ENCODE results near the gene RPL29. TPM values are rescaled to one million over a fixed set of nuclear protein-coding genes. Genes with fewer than 3 reads are reported as not detected.
A peak's percentile ranks its signal among the peaks of the same experiment; 100 is the strongest.

Gene RPL29
- total RNA-seq, 1 donor from 2014 or later, result 765 TPM

DNA sequence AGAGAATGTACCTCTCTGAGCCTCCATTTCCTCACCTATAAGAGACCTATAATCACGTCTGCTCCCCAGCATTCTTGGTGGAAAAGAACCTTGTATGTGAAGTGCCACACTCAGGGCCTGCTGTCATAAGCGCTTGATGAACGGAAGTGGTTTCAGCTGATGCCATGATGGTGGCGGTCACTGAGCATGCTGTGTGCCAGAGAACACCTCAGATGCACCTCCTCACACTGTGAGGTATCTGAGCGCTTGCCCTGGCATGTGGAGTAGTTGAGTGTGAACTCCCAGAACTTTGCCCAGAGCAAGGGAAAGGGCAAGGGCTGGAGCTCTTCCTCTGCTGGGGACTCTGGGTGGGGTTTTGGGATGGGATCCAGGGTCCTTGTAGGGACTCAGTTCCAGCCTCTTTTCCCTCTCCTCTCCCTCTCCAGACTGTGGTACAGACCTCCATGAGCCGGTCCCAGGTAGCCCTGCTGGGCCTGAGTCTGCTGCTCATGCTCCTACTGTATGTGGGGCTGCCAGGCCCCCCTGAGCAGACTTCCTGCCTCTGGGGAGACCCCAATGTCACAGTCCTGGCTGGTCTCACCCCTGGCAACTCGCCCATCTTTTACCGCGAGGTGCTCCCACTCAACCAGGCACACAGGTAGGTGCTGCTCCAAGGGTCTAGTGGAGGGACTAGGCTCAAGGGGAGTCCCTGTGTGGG lies 18.1 kb downstream of the RPL29 start:
- H3K27ac ChIP-seq, result no peak overlapping the region
- peaks cover 38% of the 10 kb centered on the region for H3K4me1 ChIP-seq
- intact Hi-C loops (cut with DNase I), result no loop called here

DNA sequence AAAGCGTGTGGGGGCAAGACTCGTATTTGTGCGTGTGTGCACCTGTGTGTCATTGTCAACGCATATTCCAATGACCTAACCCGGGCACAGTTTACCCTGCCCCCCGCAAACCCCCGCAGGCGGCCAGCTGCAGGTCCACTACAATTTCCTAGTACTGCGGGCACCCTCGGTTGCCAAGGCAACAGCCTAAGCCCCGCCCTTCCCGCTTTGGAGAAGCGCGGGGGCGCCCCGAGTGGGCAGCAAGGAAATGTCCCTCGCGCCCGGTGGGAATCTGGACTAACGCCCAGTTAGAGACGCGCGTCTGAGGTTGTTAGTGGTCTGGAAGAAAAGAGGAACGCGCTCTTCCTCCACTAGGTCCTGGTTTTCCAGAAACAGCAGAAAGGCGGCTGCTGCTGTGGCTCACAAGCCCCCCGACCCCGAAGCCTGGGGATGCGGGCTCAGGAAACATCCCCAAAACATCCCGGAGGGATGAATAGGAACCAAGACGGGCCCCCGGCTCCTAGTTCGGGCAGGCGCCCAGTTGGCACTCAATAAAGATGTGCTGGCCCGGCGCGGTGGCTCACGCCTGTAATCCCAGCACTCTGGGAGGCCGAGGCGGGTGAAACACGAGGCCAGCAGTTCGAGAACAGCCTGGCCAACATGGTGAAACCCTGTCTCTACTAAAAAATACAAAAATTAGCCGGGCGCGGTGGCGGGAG lies 19.7 kb downstream of the RPL29 start:
- intact Hi-C loops (cut with DNase I), result no loop called here
- TF ChIP-seq, protein P1, sequence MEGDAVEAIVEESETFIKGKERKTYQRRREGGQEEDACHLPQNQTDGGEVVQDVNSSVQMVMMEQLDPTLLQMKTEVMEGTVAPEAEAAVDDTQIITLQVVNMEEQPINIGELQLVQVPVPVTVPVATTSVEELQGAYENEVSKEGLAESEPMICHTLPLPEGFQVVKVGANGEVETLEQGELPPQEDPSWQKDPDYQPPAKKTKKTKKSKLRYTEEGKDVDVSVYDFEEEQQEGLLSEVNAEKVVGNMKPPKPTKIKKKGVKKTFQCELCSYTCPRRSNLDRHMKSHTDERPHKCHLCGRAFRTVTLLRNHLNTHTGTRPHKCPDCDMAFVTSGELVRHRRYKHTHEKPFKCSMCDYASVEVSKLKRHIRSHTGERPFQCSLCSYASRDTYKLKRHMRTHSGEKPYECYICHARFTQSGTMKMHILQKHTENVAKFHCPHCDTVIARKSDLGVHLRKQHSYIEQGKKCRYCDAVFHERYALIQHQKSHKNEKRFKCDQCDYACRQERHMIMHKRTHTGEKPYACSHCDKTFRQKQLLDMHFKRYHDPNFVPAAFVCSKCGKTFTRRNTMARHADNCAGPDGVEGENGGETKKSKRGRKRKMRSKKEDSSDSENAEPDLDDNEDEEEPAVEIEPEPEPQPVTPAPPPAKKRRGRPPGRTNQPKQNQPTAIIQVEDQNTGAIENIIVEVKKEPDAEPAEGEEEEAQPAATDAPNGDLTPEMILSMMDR (IDR thresholded peaks at IDR 0.05), result peak; percentile 20
- peak; percentile 8 to 13 for ATAC-seq
- Histone ChIP-seq H3K36me3 (no peaks in the 10 kb centered on the region), H3K9me3 (no peaks in the 10 kb centered on the region), H3K4me3 (peak overlapping the region; percentile 88), H3K4me1 (peaks cover 39% of the 10 kb centered on the region), H3K27ac (peak overlapping the region; percentile 97), H3K27me3 (ENCODE audit: low read depth) (no peaks in the 10 kb centered on the region)
- DNase-seq, result peak; percentile 87

More for the DNA sequence above, 18.1 kb downstream of the RPL29 start:
- no peaks in the 10 kb centered on the region for H3K36me3 ChIP-seq
- TF ChIP-seq, protein P1 (IDR thresholded peaks at IDR 0.05), result no peak
- no peak overlapping the region for H3K4me3 ChIP-seq
- no peak for DNase-seq
- ATAC-seq, result no peak
- no peaks in the 10 kb centered on the region for H3K27me3 ChIP-seq (ENCODE audit: low read depth)
- H3K9me3 ChIP-seq, result no peaks in the 10 kb centered on the region

DNA sequence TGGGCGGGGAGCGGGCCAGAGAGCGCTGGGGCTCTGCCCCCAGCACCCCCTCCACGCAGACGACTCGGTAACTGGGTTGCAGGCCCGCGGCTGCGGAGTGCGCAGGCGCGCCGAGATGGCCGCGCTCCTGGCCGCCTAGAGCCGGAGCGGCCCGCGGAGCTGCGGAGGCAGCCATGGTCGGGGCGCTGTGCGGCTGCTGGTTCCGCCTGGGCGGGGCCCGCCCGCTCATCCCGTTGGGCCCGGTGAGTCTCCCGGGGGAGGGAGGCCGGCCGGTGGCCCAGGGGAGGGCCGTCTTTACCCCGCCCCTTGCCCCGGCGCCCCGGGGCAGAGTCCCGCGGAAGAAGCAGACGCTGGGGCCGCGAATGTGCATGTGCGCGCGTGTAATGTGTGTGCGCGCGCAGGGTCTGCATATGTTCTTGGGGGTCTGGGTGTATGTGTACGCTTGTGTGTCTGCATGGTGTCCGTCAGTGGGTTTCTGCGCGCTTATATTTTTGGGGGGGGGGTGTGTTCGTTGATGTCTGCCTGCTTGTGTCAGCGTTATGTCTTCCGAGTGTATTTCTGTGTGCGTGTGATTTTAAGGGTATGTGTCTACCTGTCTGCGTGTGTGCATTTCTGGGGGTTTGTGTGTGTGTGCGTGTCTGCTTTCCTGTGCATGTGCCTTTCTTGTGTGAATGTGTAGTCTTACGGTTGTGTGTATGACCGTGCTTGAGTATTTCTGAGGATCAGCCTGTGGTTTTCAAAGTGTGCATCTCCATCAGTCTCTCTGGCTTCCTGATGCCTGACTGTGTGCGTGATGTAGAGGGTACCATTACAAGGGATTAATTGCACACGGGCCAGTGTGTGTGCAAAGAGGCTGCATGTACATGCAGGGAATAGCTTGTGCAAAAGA lies 20.5 kb downstream of the RPL29 start, which contains the start of gene ABHD14A:
Gene ABHD14A, plus strand, starts transcription at position 102 of the 889 bp plus-strand sequence. Its CDS starts 72 bp downstream, at position 174.
- ATAC-seq, result peak; percentile 86 to 88
- intact Hi-C loops (cut with DNase I), result no loop called here
- Histone ChIP-seq H3K4me1 (peaks cover 39% of the 10 kb centered on the region), H3K4me3 (peak within 1 kb of the TSS; percentile 88), H3K27ac (peak within 1 kb of the TSS; percentile 97), H3K36me3 (no peaks in the 10 kb centered on the region), H3K27me3 (ENCODE audit: low read depth) (no peaks in the 10 kb centered on the region), H3K9me3 (no peaks in the 10 kb centered on the region)
- DNase-seq, result peak; percentile 83
- TF ChIP-seq, protein P1 (IDR thresholded peaks at IDR 0.05), result no peak

DNA sequence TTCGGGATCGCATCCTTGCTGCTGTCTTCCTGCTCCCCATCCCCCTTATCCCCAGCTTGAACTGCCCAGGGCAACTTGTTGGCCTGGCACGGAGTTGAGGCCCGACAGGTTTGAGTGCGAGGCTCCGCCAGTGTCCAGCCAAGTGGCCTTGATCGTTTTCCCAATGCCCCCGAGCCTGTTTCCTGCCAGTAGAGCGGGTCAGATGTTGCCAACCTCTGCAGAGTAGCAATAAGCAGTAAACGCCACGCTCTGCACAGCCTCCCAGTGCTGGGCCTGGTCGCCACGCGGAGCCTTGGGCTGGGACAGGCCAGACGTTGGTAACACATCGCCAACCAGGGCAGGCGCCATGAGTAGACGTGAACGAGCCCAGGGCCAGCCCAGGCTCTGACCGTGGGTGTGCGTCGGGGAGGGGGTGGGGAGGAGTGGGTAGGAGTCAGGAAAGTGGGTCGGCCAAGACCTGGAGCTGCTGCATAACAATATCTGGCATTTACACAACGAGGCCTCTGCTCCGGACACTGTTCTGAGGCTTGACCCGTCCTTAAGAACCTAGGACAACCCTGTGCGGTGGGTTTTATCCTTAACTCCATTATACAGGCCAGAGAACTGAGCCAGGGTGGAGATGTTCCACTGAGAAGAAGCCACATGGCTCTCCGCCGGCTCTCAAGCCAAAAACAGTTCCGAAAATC lies 21.3 kb downstream of the RPL29 start:
- H3K27ac ChIP-seq, result peak overlapping the region; percentile 97

More for the DNA sequence above, 21.3 kb downstream of the RPL29 start:
- intact Hi-C loops (cut with DNase I), result no loop called here
- ATAC-seq, result peak; percentile 20 to 36
- Histone ChIP-seq H3K4me3 (peak overlapping the region; percentile 88), H3K4me1 (peaks cover 39% of the 10 kb centered on the region), H3K36me3 (no peaks in the 10 kb centered on the region), H3K27me3 (ENCODE audit: low read depth) (no peaks in the 10 kb centered on the region), H3K9me3 (no peaks in the 10 kb centered on the region)
- peak; percentile 69 for DNase-seq
- TF ChIP-seq, protein P1 (IDR thresholded peaks at IDR 0.05), result peak; percentile 6

Measured in lower lobe of right lung (tissue), 2 donors.